H1 (cell line): ENCODE measurements around the gene GNAS. TPM values are rescaled to one million over a fixed set of nuclear protein-coding genes. Genes with fewer than 3 reads are reported as not detected.

ENCODE experiments used
- CTCF ChIA-PET: fragments of 300-600 bp; sonication (Branson Sonifier 250); formaldehyde crosslinking; loops from one replicate; lab custom pipeline; 2021; ENCODE audit not compliant: partially characterized antibody; lab: Charles Lee
- POLR2A ChIA-PET: fragments of 300-600 bp; sonication (Branson Sonifier 250); formaldehyde crosslinking; loops from one replicate; lab custom pipeline; 2021; ENCODE audit warnings: inconsistent platforms; ENCODE audit not compliant: partially characterized antibody; lab: Charles Lee
- DNase-seq, 2 experiments: peaks; one replicate each; pipeline versions ENCODE4 v3.0.0 to v3.0.0-alpha.2; 2010 to 2022; ENCODE audit warnings: low spot score in 2 of 2, low read depth in 1 of 2, mixed read lengths in 1 of 2
- FAIRE-seq: peaks from 2 replicates; lab custom pipeline; 2011; peaks lifted over from hg19 to GRCh38; lab: Jason Lieb, UNC
- H2AFZ ChIP-seq: 2 replicates; pipeline ENCODE4 v1.8.1; 2012; ENCODE audit warnings: low read length, inconsistent platforms
- H2AK5ac ChIP-seq: 2 replicates; pipeline ENCODE4 v1.6.1; 2013; ENCODE audit warnings: low read depth, low read length
- H2BK120ac ChIP-seq: replicated peaks from 2 replicates; pipeline ENCODE3; 2013; ENCODE audit warnings: low read depth, low read length, inconsistent platforms
- H2BK12ac ChIP-seq: 2 replicates; pipeline ENCODE4 v1.6.1; 2013; ENCODE audit warnings: low read depth, low read length
- H2BK15ac ChIP-seq: 2 replicates; pipeline ENCODE4 v1.6.1; 2013; ENCODE audit warnings: low read length
- H2BK20ac ChIP-seq: 2 replicates; pipeline ENCODE4 v1.6.1; 2013; ENCODE audit warnings: low read length
- H2BK5ac ChIP-seq: 2 replicates; pipeline ENCODE4 v1.6.1; 2013; ENCODE audit warnings: low read depth, low read length
- H3K14ac ChIP-seq: 2 replicates; pipeline ENCODE4 v1.6.1; 2013; ENCODE audit warnings: inconsistent platforms; ENCODE audit not compliant: insufficient read length
- H3K18ac ChIP-seq: 2 replicates; pipeline ENCODE4 v1.6.1; 2013; ENCODE audit warnings: low read length; ENCODE audit errors: extremely low read depth
- H3K23ac ChIP-seq: 2 replicates; pipeline ENCODE4 v1.6.1; 2013; ENCODE audit warnings: inconsistent platforms; ENCODE audit not compliant: insufficient read length
- H3K23me2 ChIP-seq: 2 replicates; pipeline ENCODE4 v1.6.1; 2013; ENCODE audit warnings: low read depth, low read length
- H3K27ac ChIP-seq: 2 replicates; pipeline ENCODE4 v1.6.1; 2011; ENCODE audit warnings: low read depth, low read length, inconsistent platforms
- H3K27me3 ChIP-seq, 4 experiments: replicated peaks in 1 of 4; 1 replicate in 1 of 4; 2 replicates in 3 of 4; pipeline versions ENCODE4 v1.6.1 to v1.8.1; 2011 to 2013; ENCODE audit warnings: low read length in 3 of 4, mild to moderate bottlenecking in 3 of 4, inconsistent platforms in 2 of 4, mixed read lengths in 2 of 4, moderate library complexity in 1 of 4; ENCODE audit not compliant: control insufficient read depth in 3 of 4, insufficient read depth in 3 of 4; ENCODE audit errors: extremely low read depth in 1 of 4
- H3K36me3 ChIP-seq, 4 experiments: 2 replicates each; pipeline versions ENCODE4 v1.6.1 to v1.8.1; 2011 to 2013; ENCODE audit warnings: mild to moderate bottlenecking in 4 of 4, low read length in 3 of 4, moderate library complexity in 2 of 4, control low read depth in 1 of 4, inconsistent platforms in 1 of 4; ENCODE audit not compliant: insufficient read depth in 4 of 4, control insufficient read depth in 2 of 4
- H3K4ac ChIP-seq: replicated peaks from 2 replicates; pipeline ENCODE3; 2013; ENCODE audit warnings: low read length, low read depth, mixed read lengths, inconsistent platforms; ENCODE audit not compliant: insufficient read length
- H3K4me1 ChIP-seq, 4 experiments: replicated peaks in 1 of 4; 1 replicate in 1 of 4; 2 replicates in 3 of 4; pipeline versions ENCODE4 v1.6.1 to v1.8.1; 2011 to 2013; ENCODE audit warnings: low read length in 3 of 4, inconsistent platforms in 2 of 4, mixed read lengths in 1 of 4; ENCODE audit not compliant: insufficient read depth in 4 of 4, control insufficient read depth in 3 of 4
- H3K4me2 ChIP-seq, 2 experiments: 2 replicates each; pipeline versions ENCODE4 v1.6.1 to v1.8.1; 2011 to 2013; ENCODE audit warnings: low read depth in 2 of 2, low read length in 2 of 2, control low read depth in 1 of 2, inconsistent platforms in 1 of 2, mild to moderate bottlenecking in 1 of 2; ENCODE audit not compliant: insufficient read depth in 1 of 2
- H3K4me3 ChIP-seq, 4 experiments: fragments of 200-600, 300-600 bp in 1 of 4; sonication (generic), shearing (Covaris generic), sonication (Bioruptor Twin) in 1 of 4; 2 replicates each; pipeline versions ENCODE4 v1.5.1 to v1.8.1; 2011 to 2016; ENCODE audit warnings: low read length in 4 of 4, low read depth in 3 of 4, control low read depth in 2 of 4, inconsistent platforms in 2 of 4, mild to moderate bottlenecking in 2 of 4, mixed read lengths in 1 of 4, moderate library complexity in 1 of 4; ENCODE audit not compliant: insufficient read depth in 2 of 4; ENCODE audit errors: extremely low read depth in 1 of 4
- H3K56ac ChIP-seq: replicated peaks from 2 replicates; pipeline ENCODE3; 2013; ENCODE audit warnings: low read depth, mild to moderate bottlenecking, mixed read lengths, low read length, inconsistent platforms; ENCODE audit not compliant: insufficient read length
- H3K79me1 ChIP-seq: 2 replicates; pipeline ENCODE4 v1.6.1; 2013; ENCODE audit warnings: low read depth, low read length, control low read depth
- H3K79me2 ChIP-seq, 2 experiments: 2 replicates each; pipeline versions ENCODE4 v1.6.1 to v1.8.1; 2012 to 2013; ENCODE audit warnings: low read length in 2 of 2, mild to moderate bottlenecking in 2 of 2, inconsistent platforms in 1 of 2; ENCODE audit not compliant: insufficient read depth in 2 of 2, control insufficient read depth in 1 of 2
- H3K9ac ChIP-seq, 4 experiments: replicated peaks in 1 of 4; 1 replicate in 1 of 4; 2 replicates in 3 of 4; pipeline versions ENCODE4 v1.6.1 to v1.8.1; 2011 to 2013; ENCODE audit warnings: low read depth in 3 of 4, low read length in 3 of 4, control low read depth in 2 of 4, mild to moderate bottlenecking in 2 of 4, moderate library complexity in 2 of 4, inconsistent platforms in 1 of 4; ENCODE audit errors: extremely low read depth in 1 of 4
- H3K9me3 ChIP-seq, 2 experiments: 2 replicates each; pipeline versions ENCODE4 v1.6.1 to v1.8.1; 2012 to 2013; ENCODE audit warnings: mild to moderate bottlenecking in 2 of 2, moderate library complexity in 2 of 2, control low read depth in 1 of 2, inconsistent platforms in 1 of 2, low read depth in 1 of 2, low read length in 1 of 2, mixed read lengths in 1 of 2; ENCODE audit not compliant: insufficient read depth in 2 of 2
- H4K20me1 ChIP-seq, 2 experiments: replicated peaks in 1 of 2; 2 replicates each; pipeline versions ENCODE3 to v1.8.1; 2011 to 2013; ENCODE audit warnings: inconsistent platforms in 2 of 2, low read length in 2 of 2, mild to moderate bottlenecking in 1 of 2; ENCODE audit not compliant: insufficient read depth in 2 of 2, control insufficient read depth in 1 of 2
- H4K5ac ChIP-seq: 2 replicates; pipeline ENCODE4 v1.6.1; 2013; ENCODE audit warnings: low read length, low read depth, mixed read lengths, inconsistent platforms; ENCODE audit not compliant: insufficient read length
- H4K8ac ChIP-seq: 2 replicates; pipeline ENCODE4 v1.8.0; 2013; ENCODE audit warnings: mild to moderate bottlenecking, moderate library complexity, low read length, inconsistent platforms; ENCODE audit not compliant: insufficient read depth; ENCODE audit errors: extremely low read depth
- H4K91ac ChIP-seq: replicated peaks from 2 replicates; pipeline ENCODE3; 2013; ENCODE audit warnings: low read length, mixed read lengths, inconsistent platforms; ENCODE audit not compliant: insufficient read length
- EGR1 ChIP-seq: IDR thresholded peaks from 2 replicates; pipeline ENCODE4 v1.6.1; 2011; ENCODE audit warnings: low read depth, low read length, borderline replicate concordance
- JUN ChIP-seq: IDR thresholded peaks from 2 replicates; pipeline ENCODE4 v1.6.1; 2011; ENCODE audit warnings: low read depth, mild to moderate bottlenecking, improper control_type of control experiment, low read length
- SIX5 ChIP-seq: IDR thresholded peaks from 2 replicates; pipeline ENCODE4 v1.6.1; 2011; ENCODE audit warnings: mild to moderate bottlenecking, low read depth, low read length
- WGBS, 2 experiments: shearing (Covaris generic) in 1 of 2; methylation state at CpG; one replicate each; pipeline versions ENCODE4 v1.1.6 to v1.1.7; 2013 to 2015; ENCODE audit warnings: low lambda C conversion rate in 2 of 2, mixed read lengths in 2 of 2, inconsistent platforms in 1 of 2, low coverage in 1 of 2, missing lambda C conversion rate in 1 of 2; ENCODE audit not compliant: insufficient replicate concordance in 2 of 2, insufficient coverage in 1 of 2, insufficient read length in 1 of 2; ENCODE audit errors: extremely low coverage in 1 of 2, missing lambda C conversion rate in 1 of 2; 5-methylcytosine and 5-hydroxymethylcytosine counted together
- polyA plus RNA-seq, 7 experiments: library from polyadenylated mRNA; depleted of rRNA in 3 of 7; stranded (reverse) in 5 of 7; unstranded in 2 of 7; fragments of >200 nt in 5 of 7; fragments of 200-250 nt in 2 of 7; gene quantifications; 1 replicate in 5 of 7; 2 replicates in 1 of 7; 4 replicates in 1 of 7; pipeline versions ENCODE4 v1.2.1 to v1.2.3, GENCODE V29; 2011 to 2013; ENCODE audit warnings: missing spikeins in 2 of 7, mixed read lengths in 2 of 7
- total RNA-seq: library from RNA; stranded (reverse); fragmentation: NEBNext Ultra II Directional; extraction: Animal tissue kit (Norgen Biotek cat#: 25700); gene quantifications from 2 replicates; pipeline ENCODE4 v1.2.1, GENCODE V29; 2021
- TF ChIP-seq, protein P1 (sequence below): IDR thresholded peaks from 2 replicates; pipeline ENCODE4 v1.6.1; 2011; ENCODE audit warnings: low read length, improper control_type of control experiment

Gene GNAS
- total and polyA plus RNA-seq, 2 of the 8 experiments (the other 6 are each of a cell fraction or from before 2014, with no cell fraction given), result 989 to 1,613 TPM

DNA sequence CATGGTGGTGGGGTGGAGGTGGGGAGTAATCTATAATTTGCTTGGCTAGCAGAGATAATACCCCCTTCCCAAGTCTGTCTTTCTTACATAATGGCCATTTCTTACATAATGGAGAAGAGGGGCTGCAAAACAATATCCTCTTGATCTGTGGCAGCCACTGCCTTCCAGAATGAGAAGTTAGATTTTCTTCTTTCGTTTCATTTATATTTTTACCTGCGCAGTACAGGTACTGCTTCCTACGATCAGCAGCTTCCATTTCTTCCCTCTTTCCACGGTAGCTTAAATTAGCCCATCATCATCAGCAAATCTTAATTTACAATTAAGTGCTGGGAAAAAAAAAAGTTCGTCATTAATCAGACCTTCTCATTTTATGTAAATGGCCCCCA is 30.2 kb downstream of the GNAS start:
- Histone ChIP-seq H2AFZ (no peak overlapping the region), H3K4me1 (peaks cover 3 to 21% (median 17%) of the 10 kb centered on the region in 4 experiments; a peak in 6 of 7 replicates)
- TF ChIP-seq JUN (no peak), SIX5 (no peak), EGR1 (no peak)
- TF ChIP-seq, protein P1, sequence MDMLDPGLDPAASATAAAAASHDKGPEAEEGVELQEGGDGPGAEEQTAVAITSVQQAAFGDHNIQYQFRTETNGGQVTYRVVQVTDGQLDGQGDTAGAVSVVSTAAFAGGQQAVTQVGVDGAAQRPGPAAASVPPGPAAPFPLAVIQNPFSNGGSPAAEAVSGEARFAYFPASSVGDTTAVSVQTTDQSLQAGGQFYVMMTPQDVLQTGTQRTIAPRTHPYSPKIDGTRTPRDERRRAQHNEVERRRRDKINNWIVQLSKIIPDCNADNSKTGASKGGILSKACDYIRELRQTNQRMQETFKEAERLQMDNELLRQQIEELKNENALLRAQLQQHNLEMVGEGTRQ, result no peak

More for the DNA sequence above, 30.2 kb downstream of the GNAS start:
- POLR2A ChIA-PET, result interaction anchor here (0.7 to 3.0 kb wide), 13 partner anchors 8 to 401 kb away, joined by 3 to 13 read pairs (median 4); partner anchors contain the start of gene ATP5F1E
- H2AK5ac ChIP-seq, result peak overlapping the region; percentile 76; the same call in 1 of the 2 replicates
- no peak overlapping the region for H3K9ac ChIP-seq
- H2BK15ac ChIP-seq, result no peak overlapping the region
- no peak overlapping the region for H3K56ac ChIP-seq
- peak overlapping the region; percentile 34; the same call in 1 of the 2 replicates for H2BK20ac ChIP-seq
- peak overlapping the region; percentile 63; the same call in 1 of the 2 replicates for H2BK5ac ChIP-seq
- H4K91ac ChIP-seq, result no peak overlapping the region
- H2BK12ac ChIP-seq, result peak overlapping the region; percentile 78
- no peaks in the 10 kb centered on the region; a peak in 1 of 4 replicates for H3K79me2 ChIP-seq
- H4K5ac ChIP-seq, result no peak overlapping the region
- peak overlapping the region; percentile 50 to 54 for H3K4me2 ChIP-seq
- H3K23me2 ChIP-seq, result no peaks in the 10 kb centered on the region
- no peak for FAIRE-seq
- peak overlapping the region; percentile 19 for H2BK120ac ChIP-seq
- H3K18ac ChIP-seq, result 0 out of 2 replicates have a peak overlapping the region, but pooled peaks have one; percentile 14
- H3K23ac ChIP-seq, result no peak overlapping the region
- no peak overlapping the region for H3K4ac ChIP-seq
- WGBS, 2 experiments, result 75% methylated on average over 5 of the region's 5 CpGs; no CpG with 5 or more reads in 1 of the 2 experiments
- H3K79me1 ChIP-seq, result no peaks in the 10 kb centered on the region
- no peaks in the 10 kb centered on the region for H4K20me1 ChIP-seq
- no peak overlapping the region for H3K14ac ChIP-seq
- DNase-seq, result no peak
- CTCF ChIA-PET, result interaction anchor here (0.6 to 6.8 kb wide), 6 partner anchors 8 to 149 kb away, joined by 3 to 61 read pairs (median 4); no protein-coding TSS in a partner anchor
- H3K4me3 ChIP-seq, result peak overlapping the region in 1 of 4 experiments; percentile 39; a peak in 1 of 8 replicates
- H3K27ac ChIP-seq, result no peak overlapping the region
- H4K8ac ChIP-seq, result no peak overlapping the region
- no peaks in the 10 kb centered on the region for H3K27me3 ChIP-seq
- peaks cover 2 to 3% of the 10 kb centered on the region in 2 experiments; a peak in 1 of 4 replicates for H3K9me3 ChIP-seq
- peaks cover 0 to 8% (median 3%) of the 10 kb centered on the region in 4 experiments; a peak in 2 of 8 replicates for H3K36me3 ChIP-seq
